ENCODE results near the gene NR2C2.

DNA sequence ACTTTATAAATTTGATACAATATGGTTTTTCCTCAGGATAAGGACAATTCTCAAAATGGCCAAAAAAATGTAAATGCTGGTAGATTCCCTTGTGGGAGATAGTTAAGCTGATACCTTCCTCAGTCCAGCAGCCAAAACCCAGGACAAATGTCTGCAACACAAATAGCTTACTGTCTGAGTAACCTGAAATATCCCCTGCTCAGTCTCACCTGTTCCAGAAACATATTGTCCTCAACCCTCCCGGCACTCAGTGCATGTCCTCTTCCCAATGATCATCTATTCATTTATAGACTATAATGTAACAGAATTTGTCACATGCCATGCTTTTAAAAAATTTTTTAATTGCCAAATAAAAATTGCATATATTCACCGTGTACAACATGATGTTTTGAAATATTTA is 139.3 kb downstream of the NR2C2 start:
- TF ChIP-seq, protein P1, sequence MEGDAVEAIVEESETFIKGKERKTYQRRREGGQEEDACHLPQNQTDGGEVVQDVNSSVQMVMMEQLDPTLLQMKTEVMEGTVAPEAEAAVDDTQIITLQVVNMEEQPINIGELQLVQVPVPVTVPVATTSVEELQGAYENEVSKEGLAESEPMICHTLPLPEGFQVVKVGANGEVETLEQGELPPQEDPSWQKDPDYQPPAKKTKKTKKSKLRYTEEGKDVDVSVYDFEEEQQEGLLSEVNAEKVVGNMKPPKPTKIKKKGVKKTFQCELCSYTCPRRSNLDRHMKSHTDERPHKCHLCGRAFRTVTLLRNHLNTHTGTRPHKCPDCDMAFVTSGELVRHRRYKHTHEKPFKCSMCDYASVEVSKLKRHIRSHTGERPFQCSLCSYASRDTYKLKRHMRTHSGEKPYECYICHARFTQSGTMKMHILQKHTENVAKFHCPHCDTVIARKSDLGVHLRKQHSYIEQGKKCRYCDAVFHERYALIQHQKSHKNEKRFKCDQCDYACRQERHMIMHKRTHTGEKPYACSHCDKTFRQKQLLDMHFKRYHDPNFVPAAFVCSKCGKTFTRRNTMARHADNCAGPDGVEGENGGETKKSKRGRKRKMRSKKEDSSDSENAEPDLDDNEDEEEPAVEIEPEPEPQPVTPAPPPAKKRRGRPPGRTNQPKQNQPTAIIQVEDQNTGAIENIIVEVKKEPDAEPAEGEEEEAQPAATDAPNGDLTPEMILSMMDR (optimal IDR thresholded peaks at IDR 0.05 in 1 of 3, IDR thresholded peaks at IDR 0.05 in 1 of 3, conservative IDR thresholded peaks at IDR 0.05 in 1 of 3; ENCODE audit: extremely low read depth in 1 of 3, insufficient read depth in 2 of 3, low read length in 3 of 3): no peak
- TF ChIP-seq EZH2 (IDR thresholded peaks at IDR 0.05; ENCODE audit: low read length): no peak

Data from keratinocyte (primary cell).